Spleen (tissue), 7 donors: ENCODE data around the gene NEDD4L.

Experiments used
- POLR2A ChIP-seq, 3 donors: fragments of 450-650 bp; IDR thresholded peaks; one replicate each; pipeline ENCODE4 v1.5.1; 2017; ENCODE audit warnings: antibody characterized with exemption in 3 of 3, mild to moderate bottlenecking in 1 of 3
- TF ChIP-seq, protein P1 (sequence below), 11 experiments: fragments of 200-600 bp in 7 of 11; fragments of 450-650 bp in 4 of 11; sonication (generic) in 4 of 11; IDR thresholded peaks in 8 of 11; conservative IDR thresholded peaks in 3 of 11; 1 replicate in 7 of 11; 2 replicates in 4 of 11; pipeline versions ENCODE4 v1.4.0 to v1.8.0; 2016 to 2021; ENCODE audit warnings: antibody characterized with exemption in 11 of 11, inconsistent platforms in 4 of 11, mild to moderate bottlenecking in 1 of 11
- donor health status: DM: no; HTN: no; CAD: no; lungs with moderate emphysema.
- donor health status: DM: no; HTN: no; CAD: no.
- donor health status: DM: no; HTN: no; CAD: no.

DNA sequence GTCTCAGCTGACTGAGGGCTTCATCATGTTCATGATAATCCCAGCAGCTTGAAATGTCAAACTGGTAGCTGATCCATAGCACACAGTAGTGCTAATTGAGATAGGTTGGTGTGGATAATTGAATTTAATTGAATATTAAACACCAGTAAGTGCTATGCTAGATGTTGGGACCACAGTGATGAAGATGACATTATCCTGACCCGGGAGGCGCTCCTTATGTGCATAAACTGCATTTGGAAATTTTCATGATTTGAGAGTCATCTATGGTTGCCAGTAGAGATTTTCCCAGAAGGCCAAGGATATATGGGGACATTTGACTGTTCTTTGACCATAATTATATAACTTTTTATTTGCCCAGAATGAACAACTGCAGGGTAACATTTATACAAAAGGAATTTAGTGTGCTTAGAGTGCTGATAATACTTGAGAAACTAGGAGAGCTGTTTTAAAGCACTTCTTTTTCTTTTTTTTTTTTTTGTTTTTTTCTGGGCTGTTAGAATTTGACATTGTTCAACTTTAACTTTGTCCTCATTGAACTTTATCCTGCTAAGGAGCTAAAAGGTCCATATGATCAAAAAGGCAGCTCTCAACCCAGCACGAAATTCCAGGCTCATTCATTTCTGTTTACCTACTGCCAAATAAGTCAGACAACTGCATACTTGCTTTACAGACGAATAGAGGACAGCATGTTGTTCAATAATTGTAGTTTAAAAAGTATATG lies 242.8 kb downstream of the NEDD4L start:
- no peak for TF ChIP-seq POLR2A (IDR thresholded peaks at IDR 0.05)
- TF ChIP-seq, protein P1, sequence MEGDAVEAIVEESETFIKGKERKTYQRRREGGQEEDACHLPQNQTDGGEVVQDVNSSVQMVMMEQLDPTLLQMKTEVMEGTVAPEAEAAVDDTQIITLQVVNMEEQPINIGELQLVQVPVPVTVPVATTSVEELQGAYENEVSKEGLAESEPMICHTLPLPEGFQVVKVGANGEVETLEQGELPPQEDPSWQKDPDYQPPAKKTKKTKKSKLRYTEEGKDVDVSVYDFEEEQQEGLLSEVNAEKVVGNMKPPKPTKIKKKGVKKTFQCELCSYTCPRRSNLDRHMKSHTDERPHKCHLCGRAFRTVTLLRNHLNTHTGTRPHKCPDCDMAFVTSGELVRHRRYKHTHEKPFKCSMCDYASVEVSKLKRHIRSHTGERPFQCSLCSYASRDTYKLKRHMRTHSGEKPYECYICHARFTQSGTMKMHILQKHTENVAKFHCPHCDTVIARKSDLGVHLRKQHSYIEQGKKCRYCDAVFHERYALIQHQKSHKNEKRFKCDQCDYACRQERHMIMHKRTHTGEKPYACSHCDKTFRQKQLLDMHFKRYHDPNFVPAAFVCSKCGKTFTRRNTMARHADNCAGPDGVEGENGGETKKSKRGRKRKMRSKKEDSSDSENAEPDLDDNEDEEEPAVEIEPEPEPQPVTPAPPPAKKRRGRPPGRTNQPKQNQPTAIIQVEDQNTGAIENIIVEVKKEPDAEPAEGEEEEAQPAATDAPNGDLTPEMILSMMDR (IDR thresholded peaks at IDR 0.05 in 8 of 11, conservative IDR thresholded peaks at IDR 0.05 in 3 of 11) = no peak
